Ishikawa (cell line): ENCODE data around the gene TBC1D16.

Experiments used
- CEBPB ChIP-seq: IDR thresholded peaks from 2 replicates; pipeline ENCODE4 v1.6.1; 2012
- CREB1 ChIP-seq: IDR thresholded peaks from 2 replicates; pipeline ENCODE4 v1.6.1; 2012; ENCODE audit warnings: low read depth
- EGR1 ChIP-seq: IDR thresholded peaks from 2 replicates; pipeline ENCODE4 v1.6.1; 2012
- EP300 ChIP-seq: IDR thresholded peaks from 2 replicates; pipeline ENCODE4 v1.6.1; 2012; ENCODE audit warnings: borderline replicate concordance
- FOXM1 ChIP-seq: IDR thresholded peaks from 2 replicates; pipeline ENCODE4 v1.6.1; 2012; ENCODE audit warnings: low read depth, borderline replicate concordance
- NFIC ChIP-seq: IDR thresholded peaks from 2 replicates; pipeline ENCODE4 v1.6.1; 2012
- RAD21 ChIP-seq: IDR thresholded peaks from 2 replicates; pipeline ENCODE4 v1.6.1; 2012; ENCODE audit warnings: low read depth
- REST ChIP-seq: IDR thresholded peaks from 2 replicates; pipeline ENCODE4 v1.6.1; 2012; ENCODE audit warnings: low read depth, mild to moderate bottlenecking
- TAF1 ChIP-seq: IDR thresholded peaks from 2 replicates; pipeline ENCODE4 v1.6.1; 2012; ENCODE audit warnings: low read depth, mild to moderate bottlenecking
- TCF12 ChIP-seq: IDR thresholded peaks from 2 replicates; pipeline ENCODE4 v1.6.1; 2012; ENCODE audit warnings: low read depth
- TEAD4 ChIP-seq: IDR thresholded peaks from 2 replicates; pipeline ENCODE4 v1.6.1; 2012
- USF1 ChIP-seq: IDR thresholded peaks from 2 replicates; pipeline ENCODE4 v1.6.1; 2012
- YY1 ChIP-seq: IDR thresholded peaks from 2 replicates; pipeline ENCODE4 v1.6.1; 2012; ENCODE audit warnings: low read depth
- ZBTB7A ChIP-seq: IDR thresholded peaks from 2 replicates; pipeline ENCODE4 v1.6.1; 2012; ENCODE audit warnings: low read depth
- TF ChIP-seq, protein P1 (sequence below): IDR thresholded peaks from 2 replicates; pipeline ENCODE4 v1.6.1; 2012

TBC1D16 gene

GRCh38 chr17:79929257-79930061 is 106.2 kb downstream of the TBC1D16 start:
- TF ChIP-seq FOXM1 (no peak), TAF1 (no peak), CEBPB (no peak), NFIC (no peak), YY1 (no peak), TCF12 (no peak), ZBTB7A (no peak)
- TF ChIP-seq, protein P1, sequence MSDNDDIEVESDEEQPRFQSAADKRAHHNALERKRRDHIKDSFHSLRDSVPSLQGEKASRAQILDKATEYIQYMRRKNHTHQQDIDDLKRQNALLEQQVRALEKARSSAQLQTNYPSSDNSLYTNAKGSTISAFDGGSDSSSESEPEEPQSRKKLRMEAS = no peak

GRCh38 chr17:79928502-79929256 is 107.0 kb downstream of the TBC1D16 start:
- TF ChIP-seq REST (no peak), CEBPB (no peak), RAD21 (no peak), TCF12 (no peak)
- TF ChIP-seq, protein P1 = no peak

- TF ChIP-seq USF1 = no peak
- TF ChIP-seq, protein P1 = 0 out of 2 replicates have a peak, but pooled peaks have one; percentile 33
Observed at GRCh38 chr17:79927688-79928501, 107.8 kb downstream of the TBC1D16 start.

DNA sequence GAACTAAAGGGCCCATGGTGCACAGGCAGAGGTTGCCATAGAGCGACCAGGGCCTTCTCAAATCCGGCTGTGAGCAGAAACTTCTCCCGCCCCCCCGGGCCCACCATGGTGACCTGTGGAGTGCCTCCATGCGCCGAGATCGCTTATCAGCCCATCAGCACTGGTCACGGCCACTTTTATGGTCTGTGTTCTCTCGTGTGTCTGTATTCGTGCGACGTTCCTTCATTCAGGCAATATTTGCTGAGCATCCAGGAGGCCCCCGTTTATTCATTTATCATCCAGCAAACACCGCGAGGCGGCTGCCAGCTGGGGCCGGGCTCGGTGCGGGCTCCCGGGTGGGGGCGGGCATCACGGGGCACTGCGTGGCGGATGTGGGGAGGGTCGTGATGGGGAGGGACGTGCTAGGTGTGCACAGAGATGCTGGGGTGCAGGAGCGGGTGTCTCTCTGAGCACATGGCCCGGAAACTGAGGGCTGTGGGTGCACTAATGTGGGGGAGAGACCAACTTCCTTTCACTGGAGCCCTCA is 108.5 kb downstream of the TBC1D16 start:
- no peak for TF ChIP-seq RAD21
- TF ChIP-seq TAF1 = no peak

GRCh38 chr17:79926605-79927135 is 109.0 kb downstream of the TBC1D16 start:
- TF ChIP-seq RAD21 (no peak), EP300 (no peak), TEAD4 (no peak), REST (no peak), CREB1 (no peak), NFIC (no peak), ZBTB7A (no peak), TCF12 (no peak), FOXM1 (no peak), USF1 (no peak), EGR1 (no peak), YY1 (no peak), TAF1 (no peak), CEBPB (no peak)
- TF ChIP-seq, protein P1 = no peak
